GM12878 (cell line): ENCODE results near the gene RBKS. TPM values are rescaled to one million over a fixed set of nuclear protein-coding genes. Genes with fewer than 3 reads are reported as not detected.

Experiments
- ATAC-seq: fragments of 200-7000 bp; cut with Tn5 transposase; 3 replicates; pipeline ENCODE4 v1.9.1; 2020; ENCODE audit warnings: mild to moderate bottlenecking, moderate library complexity
- BruUV-seq: library from RNA; stranded (reverse); fragments of 400-500 nt; replicated peaks from 2 replicates; lab custom pipeline; 2021; lab: Mats Ljungman, UMichigan
- CTCF ChIA-PET: fragments of 300-600 bp; sonication (Branson Sonifier 250); formaldehyde crosslinking; extraction: SDS; loops from one replicate; lab custom pipeline; 2021; ENCODE audit warnings: inconsistent platforms; lab: Yijun Ruan, JAX
- POLR2A ChIA-PET: fragments of 350-600 bp; formaldehyde crosslinking; extraction: SDS; loops from one replicate; lab custom pipeline; 2021; ENCODE audit warnings: inconsistent platforms; lab: Charles Lee
- RAD21 ChIA-PET: fragments of 300-600 bp; sonication (Branson Sonifier 250); formaldehyde crosslinking; loops from one replicate; lab custom pipeline; 2023; ENCODE audit warnings: antibody characterized with exemption; ENCODE audit not compliant: unreplicated experiment; lab: Charles Lee
- SMC1A ChIA-PET: fragments of 300-600 bp; sonication (Branson Sonifier 250); formaldehyde crosslinking; loops from one replicate; lab custom pipeline; 2023; ENCODE audit not compliant: unreplicated experiment, uncharacterized antibody; lab: Charles Lee
- DNase-seq: peaks from one replicate; pipeline ENCODE4 v3.0.0-alpha.2; 2011; ENCODE audit warnings: low read depth, low spot score
- FAIRE-seq: peaks from 3 replicates; lab custom pipeline; 2011; peaks lifted over from hg19 to GRCh38; lab: Jason Lieb, UNC
- H2AFZ ChIP-seq: 2 replicates; pipeline ENCODE4 v1.6.0; 2011; ENCODE audit warnings: low read depth, low read length, control low read depth; ENCODE audit not compliant: control insufficient read depth
- H3K27ac ChIP-seq: 2 replicates; pipeline ENCODE4 v1.5.1; 2011; ENCODE audit warnings: control low read depth; ENCODE audit not compliant: control insufficient read depth, insufficient read depth
- H3K27me3 ChIP-seq, 2 experiments: replicated peaks in 1 of 2; 2 replicates each; pipeline versions ENCODE4 v1.6.0 to v1.6.1; 2011; ENCODE audit warnings: low read length in 1 of 2; ENCODE audit not compliant: control insufficient read depth in 2 of 2, insufficient read depth in 2 of 2
- H3K36me3 ChIP-seq, 2 experiments: 2 replicates each; pipeline ENCODE4 v1.5.1; 2011; ENCODE audit warnings: low read length in 1 of 2; ENCODE audit not compliant: control insufficient read depth in 2 of 2, insufficient read depth in 2 of 2
- H3K4me1 ChIP-seq: 2 replicates; pipeline ENCODE4 v1.6.1; 2011; ENCODE audit warnings: mild to moderate bottlenecking, low read length, moderate library complexity, mixed read lengths; ENCODE audit not compliant: control insufficient read depth, insufficient read depth
- H3K4me2 ChIP-seq: 2 replicates; pipeline ENCODE4 v1.6.0; 2011; ENCODE audit warnings: control low read depth; ENCODE audit not compliant: control insufficient read depth, insufficient read depth
- H3K4me3 ChIP-seq: fragments of 200-600 bp; sonication (generic); 2 replicates; pipeline ENCODE4 v1.5.1; 2016
- H3K79me2 ChIP-seq: 2 replicates; pipeline ENCODE4 v1.6.0; 2011; ENCODE audit warnings: low read length; ENCODE audit not compliant: control insufficient read depth, insufficient read depth
- H3K9ac ChIP-seq: 2 replicates; pipeline ENCODE4 v1.8.0; 2011; ENCODE audit warnings: low read length, control low read depth, mixed read lengths; ENCODE audit not compliant: control insufficient read depth, insufficient read depth
- H3K9me3 ChIP-seq: replicated peaks from 3 replicates; pipeline ENCODE4 v1.5.1; 2011; ENCODE audit warnings: mild to moderate bottlenecking, low read length; ENCODE audit not compliant: control insufficient read depth, insufficient read depth
- H4K20me1 ChIP-seq: 2 replicates; pipeline ENCODE4 v1.6.0; 2011; ENCODE audit not compliant: control insufficient read depth, insufficient read depth
- BRCA1 ChIP-seq: IDR thresholded peaks from 2 replicates; pipeline ENCODE4 v1.6.1; 2011; ENCODE audit warnings: low read depth, low read length, improper control_type of control experiment
- CBX5 ChIP-seq: sonication (generic); IDR thresholded peaks from 2 replicates; pipeline ENCODE4 v1.6.1; 2016; ENCODE audit warnings: low read depth, moderate library complexity, mild to moderate bottlenecking, inconsistent platforms
- CEBPB ChIP-seq, 2 experiments: fragments of 150-350 bp in 1 of 2; IDR thresholded peaks; 2 replicates each; pipeline ENCODE4 v1.6.1; 2012 to 2014; ENCODE audit warnings: low read depth in 2 of 2, low read length in 2 of 2, borderline replicate concordance in 1 of 2, inconsistent platforms in 1 of 2
- CHD1 ChIP-seq: IDR thresholded peaks from 2 replicates; pipeline ENCODE4 v1.6.1; 2012; ENCODE audit warnings: low read depth, low read length, improper control_type of control experiment
- CHD4 ChIP-seq: fragments of 200-600 bp; sonication (generic); IDR thresholded peaks from 2 replicates; pipeline ENCODE4 v1.6.1; 2016; ENCODE audit warnings: mild to moderate bottlenecking
- EED ChIP-seq: sonication (generic); IDR thresholded peaks from 2 replicates; pipeline ENCODE4 v1.6.1; 2016; ENCODE audit warnings: antibody characterized with exemption, low read depth
- ETV6 ChIP-seq, 2 experiments: fragments of 450-650 bp in 1 of 2; IDR thresholded peaks in 1 of 2; conservative IDR thresholded peaks in 1 of 2; 2 replicates each; pipeline ENCODE4 v1.6.1; 2014; ENCODE audit warnings: antibody characterized with exemption in 1 of 2, borderline replicate concordance in 1 of 2, low read depth in 1 of 2, mild to moderate bottlenecking in 1 of 2, moderate library complexity in 1 of 2
- EZH2 ChIP-seq: IDR thresholded peaks from 2 replicates; pipeline ENCODE4 v1.6.1; 2012; ENCODE audit warnings: low read depth, mild to moderate bottlenecking, control low read depth, inconsistent platforms, low read length, borderline replicate concordance; ENCODE audit not compliant: control insufficient read depth
- IRF3 ChIP-seq: fragments of 450-650 bp; IDR thresholded peaks from 2 replicates; pipeline ENCODE4 v1.6.1; 2014; ENCODE audit warnings: mild to moderate bottlenecking
- RELA ChIP-seq: fragments of 450-650 bp; IDR thresholded peaks from 2 replicates; pipeline ENCODE4 v1.8.0; 2014; ENCODE audit warnings: borderline replicate concordance; ENCODE audit not compliant: partially characterized antibody
- RELB ChIP-seq: fragments of 450-650 bp; IDR thresholded peaks from 2 replicates; pipeline ENCODE4 v1.6.1; 2017; ENCODE audit warnings: low read depth, mild to moderate bottlenecking, moderate library complexity
- RFX5 ChIP-seq: IDR thresholded peaks from 2 replicates; pipeline ENCODE4 v1.6.1; 2011; ENCODE audit warnings: low read depth, low read length, improper control_type of control experiment
- ZNF274 ChIP-seq: IDR thresholded peaks from one replicate; pipeline ENCODE4 v1.8.0; 2011; ENCODE audit not compliant: insufficient read length, insufficient read depth
- ZZZ3 ChIP-seq: IDR thresholded peaks from 2 replicates; pipeline ENCODE4 v1.6.1; 2011; ENCODE audit warnings: low read depth; ENCODE audit not compliant: control insufficient read depth, insufficient read length
- WGBS: methylation state at CpG from one replicate; pipeline ENCODE4 v1.1.6; 2016; ENCODE audit warnings: low lambda C conversion rate; ENCODE audit not compliant: insufficient replicate concordance, insufficient coverage; ENCODE audit errors: missing lambda C conversion rate; 5-methylcytosine and 5-hydroxymethylcytosine counted together
- in situ Hi-C: fragments of 300-500 bp; cut with MboI; formaldehyde crosslinking; loops from 9 replicates; pipeline ENCODE4 v1.14.3; 2018; ENCODE audit warnings: mixed read lengths
- intact Hi-C: fragments of 100-400 bp; cut with micrococcal nuclease; formaldehyde crosslinking; loops from one replicate; pipeline ENCODE4 v1.14.2; 2022; ENCODE audit not compliant: unreplicated experiment
- polyA plus RNA-seq, 11 experiments: library from polyadenylated mRNA; depleted of rRNA in 4 of 11; unstranded in 6 of 11; stranded (reverse) in 5 of 11; fragments of >200 nt; fragmentation: Nextera tagmentation in 4 of 11; fragmentation: Illumina TruSeq in 1 of 11; extraction: Ambion mirVana in 4 of 11; extraction: Trizol in 1 of 11; gene quantifications; 1 replicate in 1 of 11; 2 replicates in 10 of 11; pipeline versions ENCODE4 v1.2.1 to v1.2.3, GENCODE V29; 2011 to 2016; ENCODE audit warnings: inconsistent platforms in 2 of 11, missing spikeins in 2 of 11, low read depth in 1 of 11
- total RNA-seq, 4 experiments: library from RNA; depleted of rRNA in 3 of 4; stranded (reverse); fragments of >200 nt in 3 of 4; fragmentation: Illumina TruSeq in 1 of 4; extraction: Trizol in 1 of 4; gene quantifications; 2 replicates each; pipeline versions ENCODE4 v1.2.1 to v1.2.3, GENCODE V29; 2013 to 2021

The RBKS gene
- total and polyA plus RNA-seq, 10 of the 15 experiments (the other 5 are each of a cell fraction or from before 2014, with no cell fraction given), result 0.39 to 1.8 (median 1.0) TPM

- in situ Hi-C loops, result no loop called here
- DNase-seq, result no peak
- H3K27ac ChIP-seq, result no peak overlapping the region
- H3K4me2 ChIP-seq, result no peak overlapping the region
- POLR2A ChIA-PET, result interaction anchor here (0.6 kb wide), 1 partner anchor 30 kb away, joined by 3 read pairs; no protein-coding TSS in a partner anchor
- no peak for FAIRE-seq
- H3K4me3 ChIP-seq, result no peak overlapping the region
- RAD21 ChIA-PET, result no interaction called here
- H2AFZ ChIP-seq, result no peak overlapping the region
- TF ChIP-seq RELA (no peak), CHD1 (no peak), IRF3 (no peak), ETV6 (conservative IDR thresholded peaks at IDR 0.05 in 1 of 2, IDR thresholded peaks at IDR 0.05 in 1 of 2; ENCODE audit: borderline replicate concordance in 1 of 2, low read depth in 1 of 2) (no peak), ZNF274 (no peak), CBX5 (no peak), EED (no peak), RELB (no peak), CEBPB (IDR thresholded peaks at IDR 0.05; ENCODE audit: borderline replicate concordance in 1 of 2, low read depth in 2 of 2, low read length in 2 of 2) (no peak), EZH2 (no peak), CHD4 (no peak), RFX5 (no peak), BRCA1 (no peak), ZZZ3 (no peak)
- no peaks in the 10 kb centered on the region for H4K20me1 ChIP-seq
- ATAC-seq, result no peak
- H3K9ac ChIP-seq, result no peak overlapping the region
- no peaks in the 10 kb centered on the region for H3K36me3 ChIP-seq
- no TSS peak for BruUV-seq
- WGBS, result 11% methylated on average over 1 of the region's 1 CpG
- CTCF ChIA-PET, result no interaction called here
- no peaks in the 10 kb centered on the region for H3K4me1 ChIP-seq
- no peaks in the 10 kb centered on the region for H3K9me3 ChIP-seq
- intact Hi-C loops, result no loop called here
- H3K27me3 ChIP-seq, result no peaks in the 10 kb centered on the region
- no peaks in the 10 kb centered on the region for H3K79me2 ChIP-seq
- SMC1A ChIA-PET, result no interaction called here
Measured at GRCh38 chr2:27833931-27834330, 56.3 kb downstream of the RBKS start.
